ENCODE data around the gene NFAT5.

GRCh38 chr16:69542974-69543373, 22.8 kb upstream of the NFAT5 start:
- TF ChIP-seq CTCF (IDR thresholded peaks at IDR 0.05; ENCODE audit: low read depth, low read length) (no peak), EZH2phosphoT487 (IDR thresholded peaks at IDR 0.05; ENCODE audit: low read depth) (no peak)
